PC-9 (cell line): ENCODE results near the gene SEMA4A. TPM values are rescaled to one million over a fixed set of nuclear protein-coding genes. Genes with fewer than 3 reads are reported as not detected.
"Not testable (repeated sequence)": the region's sequence is repeated elsewhere in the genome, so short reads cannot be mapped to it uniquely, and the experiment has no call there.

Experiments
- BruUV-seq: library from RNA; stranded (reverse); fragments of 400-500 nt; replicated peaks from 2 replicates; lab custom pipeline; 2021; lab: Mats Ljungman, UMichigan
- CTCF ChIA-PET: fragments of 300-600 bp; sonication (Branson Sonifier 250); formaldehyde crosslinking; loops from one replicate; lab custom pipeline; 2022; ENCODE audit warnings: antibody characterized with exemption; lab: Charles Lee
- POLR2A ChIA-PET: fragments of 300-600 bp; sonication (Branson Sonifier 250); formaldehyde crosslinking; loops from one replicate; lab custom pipeline; 2022; ENCODE audit warnings: antibody characterized with exemption; ENCODE audit not compliant: unreplicated experiment; lab: Charles Lee
- DNase-seq, 2 experiments: peaks; one replicate each; pipeline versions ENCODE4 v3.0.0 to v3.0.0-alpha.2; 2015 to 2022; ENCODE audit warnings: mixed read lengths in 1 of 2
- H2AFZ ChIP-seq: fragments of 200-600 bp; sonication (generic); 2 replicates; pipeline ENCODE4 v1.8.1; 2017; ENCODE audit warnings: antibody characterized with exemption
- H3F3A ChIP-seq: fragments of 200-600 bp; sonication (generic); 2 replicates; pipeline ENCODE4 v1.8.1; 2017; ENCODE audit warnings: antibody characterized with exemption, mild to moderate bottlenecking, low read depth; ENCODE audit not compliant: insufficient read depth
- H3K27ac ChIP-seq: fragments of 200-600 bp; sonication (generic); 2 replicates; pipeline ENCODE4 v1.6.1; 2016; ENCODE audit warnings: mixed run types
- H3K27me3 ChIP-seq: fragments of 200-600 bp; sonication (generic); 2 replicates; pipeline ENCODE4 v1.6.1; 2016; ENCODE audit warnings: low read depth, mixed run types; ENCODE audit not compliant: insufficient read depth
- H3K36me3 ChIP-seq: fragments of 200-600 bp; sonication (generic); 2 replicates; pipeline ENCODE4 v1.6.1; 2016; ENCODE audit warnings: low read depth, mixed run types
- H3K4me1 ChIP-seq: fragments of 200-600 bp; sonication (generic); replicated peaks from 2 replicates; pipeline ENCODE4 v1.6.1; 2016; ENCODE audit warnings: mixed run types; ENCODE audit not compliant: insufficient read depth
- H3K4me2 ChIP-seq: fragments of 200-600 bp; sonication (generic); 2 replicates; pipeline ENCODE4 v1.6.1; 2017; ENCODE audit warnings: mixed run types
- H3K4me3 ChIP-seq: fragments of 200-600 bp; sonication (generic); 2 replicates; pipeline ENCODE4 v1.6.1; 2016; ENCODE audit warnings: mixed run types
- H3K79me2 ChIP-seq: fragments of 200-600 bp; sonication (generic); 2 replicates; pipeline ENCODE4 v1.6.1; 2017; ENCODE audit warnings: low read depth, mixed run types
- H3K9me2 ChIP-seq: fragments of 200-600 bp; sonication (generic); 2 replicates; pipeline ENCODE4 v1.8.1; 2017; ENCODE audit warnings: mild to moderate bottlenecking; ENCODE audit not compliant: insufficient read depth
- H3K9me3 ChIP-seq: fragments of 200-600 bp; sonication (generic); 2 replicates; pipeline ENCODE4 v1.8.1; 2016; ENCODE audit warnings: low read depth; ENCODE audit not compliant: insufficient read depth
- H4K20me1 ChIP-seq: fragments of 200-600 bp; sonication (generic); 2 replicates; pipeline ENCODE4 v1.8.1; 2017; ENCODE audit not compliant: insufficient read depth
- EZH2 ChIP-seq: fragments of 200-600 bp; sonication (generic); IDR thresholded peaks from 2 replicates; pipeline ENCODE4 v1.8.0; 2017; ENCODE audit warnings: antibody characterized with exemption, low read depth
- intact Hi-C: fragments of 100-400 bp; cut with micrococcal nuclease; formaldehyde crosslinking; loops from one replicate; pipeline ENCODE4 v1.10.0; 2022; ENCODE audit not compliant: unreplicated experiment
- total RNA-seq: library from RNA; stranded (reverse); gene quantifications from 2 replicates; pipeline ENCODE4 v1.2.3, GENCODE V29; 2021
- TF ChIP-seq, protein P1 (sequence below): fragments of 200-600 bp; sonication (generic); conservative IDR thresholded peaks from 2 replicates; pipeline ENCODE4 v1.6.1; 2017; ENCODE audit warnings: mixed run types, antibody characterized with exemption, mild to moderate bottlenecking, moderate library complexity

The SEMA4A gene
- total RNA-seq, 1 experiment from 2014 or later, result 16.2 TPM

DNA sequence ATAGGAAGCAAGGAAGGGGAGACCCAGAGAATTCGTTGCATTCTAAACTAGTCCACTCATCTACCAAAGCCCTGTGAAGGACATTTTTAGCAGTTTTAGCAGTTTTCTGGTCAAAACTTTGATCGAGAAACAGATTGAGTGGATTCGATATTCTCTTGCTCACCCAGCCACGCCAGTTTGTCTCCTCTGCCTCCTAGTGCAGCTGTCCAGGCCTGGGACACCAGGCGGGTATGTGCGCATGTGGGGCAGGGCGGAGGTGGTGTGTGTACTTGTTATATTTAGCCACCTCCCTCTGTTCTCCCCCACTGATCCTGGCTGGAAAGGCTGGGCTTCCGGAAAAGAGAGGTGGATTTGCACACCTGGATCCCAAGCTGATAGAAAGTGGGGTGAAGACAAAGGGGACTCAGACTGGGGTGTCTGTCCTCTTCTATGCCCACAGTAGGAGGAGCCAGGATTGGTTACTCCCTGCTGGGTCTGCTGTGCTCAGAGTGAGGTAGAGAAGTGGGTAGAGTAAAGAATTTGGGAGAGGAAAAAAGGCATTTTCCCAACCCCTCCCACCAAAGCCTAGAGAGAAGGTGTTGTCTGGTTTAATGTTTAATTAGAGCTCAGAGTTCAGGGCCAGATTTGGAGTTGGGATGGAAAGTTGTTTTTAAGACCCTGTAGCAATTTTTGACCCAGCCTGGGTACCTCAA lies 35.1 kb upstream of the SEMA4A start:
- POLR2A ChIA-PET, result interaction anchor here (0.6 to 0.8 kb wide), 3 partner anchors 9 to 115 kb away, joined by 3 to 10 read pairs (median 4); no protein-coding TSS in a partner anchor
- Histone ChIP-seq H3K9me2 (no peaks in the 10 kb centered on the region), H3K27me3 (no peaks in the 10 kb centered on the region), H3F3A (peaks cover 65% of the 10 kb centered on the region), H3K4me2 (peak overlapping the region; percentile 99), H3K4me1 (peaks cover 75% of the 10 kb centered on the region), H3K27ac (peak overlapping the region; percentile 51), H3K79me2 (peaks cover 84% of the 10 kb centered on the region), H3K4me3 (peak overlapping the region; percentile 100), H3K9me3 (no peaks in the 10 kb centered on the region), H4K20me1 (peaks cover 51% of the 10 kb centered on the region), H2AFZ (no peak overlapping the region), H3K36me3 (peaks cover 16% of the 10 kb centered on the region; the same call in 1 of the 2 replicates)
- intact Hi-C loops, result no loop called here
- CTCF ChIA-PET, result interaction anchor here (0.6 to 0.7 kb wide), 2 partner anchors 22 to 339 kb away, joined by 3 read pairs; no protein-coding TSS in a partner anchor
- no TSS peak for BruUV-seq
- DNase-seq, result peak in 1 of 2 experiments; percentile 63
- no peak for TF ChIP-seq EZH2
- TF ChIP-seq, protein P1, sequence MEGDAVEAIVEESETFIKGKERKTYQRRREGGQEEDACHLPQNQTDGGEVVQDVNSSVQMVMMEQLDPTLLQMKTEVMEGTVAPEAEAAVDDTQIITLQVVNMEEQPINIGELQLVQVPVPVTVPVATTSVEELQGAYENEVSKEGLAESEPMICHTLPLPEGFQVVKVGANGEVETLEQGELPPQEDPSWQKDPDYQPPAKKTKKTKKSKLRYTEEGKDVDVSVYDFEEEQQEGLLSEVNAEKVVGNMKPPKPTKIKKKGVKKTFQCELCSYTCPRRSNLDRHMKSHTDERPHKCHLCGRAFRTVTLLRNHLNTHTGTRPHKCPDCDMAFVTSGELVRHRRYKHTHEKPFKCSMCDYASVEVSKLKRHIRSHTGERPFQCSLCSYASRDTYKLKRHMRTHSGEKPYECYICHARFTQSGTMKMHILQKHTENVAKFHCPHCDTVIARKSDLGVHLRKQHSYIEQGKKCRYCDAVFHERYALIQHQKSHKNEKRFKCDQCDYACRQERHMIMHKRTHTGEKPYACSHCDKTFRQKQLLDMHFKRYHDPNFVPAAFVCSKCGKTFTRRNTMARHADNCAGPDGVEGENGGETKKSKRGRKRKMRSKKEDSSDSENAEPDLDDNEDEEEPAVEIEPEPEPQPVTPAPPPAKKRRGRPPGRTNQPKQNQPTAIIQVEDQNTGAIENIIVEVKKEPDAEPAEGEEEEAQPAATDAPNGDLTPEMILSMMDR, result no peak

DNA sequence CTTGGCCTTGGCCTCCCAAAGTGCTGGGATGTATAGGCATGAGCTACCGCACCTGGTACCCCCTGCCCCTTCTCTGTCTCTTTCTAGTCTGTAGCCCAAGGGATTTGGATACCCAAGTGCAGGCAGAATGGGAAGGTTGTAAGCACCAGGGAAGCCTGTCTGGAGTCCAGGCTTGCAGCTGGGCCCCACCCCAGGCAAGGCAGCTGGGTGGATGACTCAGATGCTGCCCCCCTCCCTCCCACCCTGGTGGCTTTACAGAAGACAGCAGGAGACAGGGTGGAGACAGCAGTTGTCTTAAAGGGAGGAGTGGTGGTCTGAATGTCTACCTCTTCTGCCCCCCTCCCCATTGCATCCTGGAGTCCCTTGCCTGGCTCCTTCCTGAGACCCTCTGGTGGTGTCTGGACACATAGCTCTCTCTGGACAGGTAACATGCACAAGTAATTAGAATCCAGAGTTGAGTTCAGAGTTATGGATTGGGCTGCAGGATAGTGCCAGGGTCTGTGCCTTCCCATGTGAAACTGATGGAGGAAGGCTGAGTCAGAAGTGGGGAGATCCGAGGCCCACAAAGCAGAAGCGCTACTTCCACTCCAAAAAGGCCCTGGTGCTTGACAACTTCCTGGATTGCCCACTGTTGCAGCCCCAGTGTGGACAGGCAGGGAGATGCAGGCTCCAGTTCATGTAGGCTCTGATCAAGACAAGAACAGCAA lies 33.7 kb upstream of the SEMA4A start:
- peaks cover 78% of the 10 kb centered on the region for H3F3A ChIP-seq
- peaks cover 82% of the 10 kb centered on the region for H3K4me1 ChIP-seq
- no TSS peak for BruUV-seq
- TF ChIP-seq, protein P1, result no peak
- no peak for TF ChIP-seq EZH2
- CTCF ChIA-PET, result interaction anchor here (0.6 kb wide), 1 partner anchor 10 kb away, joined by 3 read pairs; no protein-coding TSS in a partner anchor
- peak overlapping the region; percentile 99 for H3K4me2 ChIP-seq
- H4K20me1 ChIP-seq, result peaks cover 51% of the 10 kb centered on the region
- POLR2A ChIA-PET, result interaction anchor here (0.6 to 0.8 kb wide), 3 partner anchors 9 to 13 kb away, joined by 3 to 6 read pairs (median 5); no protein-coding TSS in a partner anchor
- no peaks in the 10 kb centered on the region for H3K27me3 ChIP-seq
- no peaks in the 10 kb centered on the region for H3K9me2 ChIP-seq
- peak overlapping the region; percentile 100; the same call in 1 of the 2 replicates for H3K4me3 ChIP-seq
- H3K36me3 ChIP-seq, result peaks cover 16% of the 10 kb centered on the region; the same call in 1 of the 2 replicates
- no peak overlapping the region for H2AFZ ChIP-seq
- H3K9me3 ChIP-seq, result no peaks in the 10 kb centered on the region
- intact Hi-C loops, result loop anchor here (10.0 kb wide), 1 partner anchor 385 kb away; the partner anchor contains the start of gene MEF2D
- H3K27ac ChIP-seq, result peak overlapping the region; percentile 98
- H3K79me2 ChIP-seq, result peaks cover 92% of the 10 kb centered on the region
- DNase-seq, result peak in 1 of 2 experiments; percentile 61

DNA sequence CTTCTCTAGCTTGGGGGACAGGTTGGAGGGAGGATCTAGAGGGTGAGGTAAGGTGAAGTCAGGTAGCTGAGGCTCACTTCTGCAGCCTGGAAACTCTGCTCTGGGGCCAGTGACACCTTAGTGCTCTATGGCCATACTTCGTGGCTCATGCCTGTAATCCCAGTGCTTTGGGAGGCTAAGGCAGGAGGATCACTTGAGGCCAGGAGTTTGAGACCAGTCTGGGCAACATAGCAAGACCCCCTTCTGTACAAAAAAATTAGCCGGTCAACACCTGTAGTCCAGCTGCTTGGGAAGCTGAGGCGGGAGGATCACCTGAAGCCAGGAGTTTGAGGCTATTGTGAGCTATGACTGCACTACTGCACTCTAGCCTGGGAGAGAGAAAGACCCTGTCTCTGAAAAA lies 33.1 kb upstream of the SEMA4A start:
- Histone ChIP-seq H3K79me2 (peaks cover 92% of the 10 kb centered on the region), H3K4me3 (peak overlapping the region; percentile 24; the same call in 1 of the 2 replicates), H3K36me3 (peaks cover 16% of the 10 kb centered on the region; the same call in 1 of the 2 replicates), H3K4me2 (peak overlapping the region; percentile 99), H4K20me1 (peaks cover 44% of the 10 kb centered on the region), H3K4me1 (peaks cover 88% of the 10 kb centered on the region), H2AFZ (no peak overlapping the region), H3F3A (peaks cover 85% of the 10 kb centered on the region), H3K9me2 (no peaks in the 10 kb centered on the region), H3K9me3 (no peaks in the 10 kb centered on the region), H3K27me3 (no peaks in the 10 kb centered on the region), H3K27ac (peak overlapping the region; percentile 98)
- intact Hi-C loops, result loop anchor here (10.0 kb wide), 1 partner anchor 384 kb away; the partner anchor contains the start of gene MEF2D
- POLR2A ChIA-PET, result interaction anchor here (0.6 kb wide), 1 partner anchor 14 kb away, joined by 5 read pairs; no protein-coding TSS in a partner anchor
- no peak for DNase-seq
- BruUV-seq, result no TSS peak
- no peak for TF ChIP-seq EZH2
- TF ChIP-seq, protein P1, result no peak
- CTCF ChIA-PET, result interaction anchor here (0.6 to 0.7 kb wide), 2 partner anchors 10 to 20 kb away, joined by 3 to 6 read pairs; no protein-coding TSS in a partner anchor

DNA sequence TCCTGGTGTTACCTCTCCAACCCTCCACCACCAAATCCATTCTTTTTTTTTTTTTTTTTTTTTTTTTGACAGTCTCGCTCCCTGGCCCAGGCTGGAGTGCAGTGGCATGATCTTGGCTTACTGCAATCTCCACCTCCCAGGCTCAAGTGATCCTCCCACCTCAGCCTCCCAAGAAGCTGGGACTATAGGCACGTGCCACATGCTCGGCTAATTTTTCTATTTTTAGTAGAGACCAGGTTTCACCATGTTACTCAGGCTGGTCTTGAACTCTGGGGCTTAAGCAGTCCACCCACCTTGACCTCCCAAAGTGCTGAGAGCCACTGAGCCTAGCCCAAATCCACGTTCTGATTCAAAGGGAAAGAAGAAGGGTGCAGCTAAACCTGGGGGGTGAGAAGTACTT lies 32.4 kb upstream of the SEMA4A start:
- peak overlapping the region; percentile 99 for H3K4me2 ChIP-seq
- POLR2A ChIA-PET, H3K9me2 ChIP-seq, BruUV-seq, H3K9me3 ChIP-seq, H2AFZ ChIP-seq, DNase-seq, H3K27me3 ChIP-seq: not testable (repeated sequence)
- intact Hi-C loops, result loop anchor here (10.0 kb wide), 1 partner anchor 384 kb away; the partner anchor contains the start of gene MEF2D
- H3K27ac ChIP-seq, result peak overlapping the region; percentile 98
- H3K4me1 ChIP-seq, result peaks cover 95% of the 10 kb centered on the region
- H3K79me2 ChIP-seq, result peaks cover 89% of the 10 kb centered on the region
- peaks cover 37% of the 10 kb centered on the region for H4K20me1 ChIP-seq
- H3K36me3 ChIP-seq, result peaks cover 16% of the 10 kb centered on the region; the same call in 1 of the 2 replicates
- peak overlapping the region; percentile 56; the same call in 1 of the 2 replicates for H3K4me3 ChIP-seq
- peaks cover 92% of the 10 kb centered on the region for H3F3A ChIP-seq
- CTCF ChIA-PET, result interaction anchor here (0.7 kb wide), 1 partner anchor 20 kb away, joined by 6 read pairs; no protein-coding TSS in a partner anchor
